ENCODE data around the gene ARMC8.

GRCh38 chr3:138180375-138181029 is 6.6 kb upstream of the ARMC8 start:
- TF ChIP-seq CTCF (IDR thresholded peaks at IDR 0.05) (no peak), POLR2A (IDR thresholded peaks at IDR 0.05) (no peak)

Data from lower leg skin (tissue), 3 donors.